Activated naive CD8-positive, alpha-beta T cell treated with anti-CD3 and anti-CD28 coated beads, Interleukin-2, amount 50 U/mL, for 24 hours (primary cell): ENCODE results near the gene PPP2CA.

Source experiments
- ATAC-seq: fragments of 150-1000 bp; cut with Tn5 transposase; one replicate; pipeline ENCODE4 v1.10.0; 2021
- DNase-seq: peaks from one replicate; pipeline ENCODE4 v3.0.0; 2021
- H3K27ac Mint-ChIP-seq: one replicate; pipeline ENCODE4 v1.8.0; 2021; ENCODE audit warnings: mild to moderate bottlenecking, mixed read lengths
- H3K27me3 Mint-ChIP-seq: one replicate; pipeline ENCODE4 v1.8.0; 2021; ENCODE audit warnings: mixed read lengths
- H3K36me3 Mint-ChIP-seq: one replicate; pipeline ENCODE4 v1.8.0; 2021; ENCODE audit warnings: low read depth, mixed read lengths
- H3K4me1 Mint-ChIP-seq: one replicate; pipeline ENCODE4 v1.8.0; 2021; ENCODE audit warnings: mixed read lengths
- H3K4me3 Mint-ChIP-seq: one replicate; pipeline ENCODE4 v1.8.0; 2021; ENCODE audit warnings: mild to moderate bottlenecking, moderate library complexity, mixed read lengths
- H3K9me3 Mint-ChIP-seq: one replicate; pipeline ENCODE4 v1.8.0; 2021; ENCODE audit warnings: mixed read lengths

PPP2CA gene

DNA sequence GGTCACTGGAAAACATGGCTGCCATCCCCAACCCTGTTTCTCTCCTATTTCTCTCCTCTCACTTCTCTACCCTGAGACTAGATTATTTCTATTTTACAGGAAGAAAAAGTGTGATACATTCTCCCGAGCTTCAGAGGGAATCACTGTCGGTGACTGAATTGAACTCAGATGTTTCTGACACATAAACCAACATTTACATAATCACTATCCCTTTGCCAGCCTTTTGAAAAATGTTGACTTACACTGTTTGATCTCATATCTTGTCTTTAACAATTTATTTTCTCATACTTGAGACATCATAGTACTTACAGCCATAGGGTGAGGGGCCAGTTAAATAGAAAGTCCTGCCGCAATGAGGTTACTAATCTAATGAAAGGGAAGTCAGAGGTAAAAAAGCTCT, 25.1 kb upstream of the PPP2CA start:
- Mint-ChIP-seq H3K36me3 (no peaks in the 10 kb centered on the region), H3K27me3 (no peaks in the 10 kb centered on the region), H3K4me1 (no peaks in the 10 kb centered on the region), H3K9me3 (no peaks in the 10 kb centered on the region), H3K4me3 (no peak overlapping the region), H3K27ac (no peak overlapping the region)
- ATAC-seq (no peak), DNase-seq (no peak)

DNA sequence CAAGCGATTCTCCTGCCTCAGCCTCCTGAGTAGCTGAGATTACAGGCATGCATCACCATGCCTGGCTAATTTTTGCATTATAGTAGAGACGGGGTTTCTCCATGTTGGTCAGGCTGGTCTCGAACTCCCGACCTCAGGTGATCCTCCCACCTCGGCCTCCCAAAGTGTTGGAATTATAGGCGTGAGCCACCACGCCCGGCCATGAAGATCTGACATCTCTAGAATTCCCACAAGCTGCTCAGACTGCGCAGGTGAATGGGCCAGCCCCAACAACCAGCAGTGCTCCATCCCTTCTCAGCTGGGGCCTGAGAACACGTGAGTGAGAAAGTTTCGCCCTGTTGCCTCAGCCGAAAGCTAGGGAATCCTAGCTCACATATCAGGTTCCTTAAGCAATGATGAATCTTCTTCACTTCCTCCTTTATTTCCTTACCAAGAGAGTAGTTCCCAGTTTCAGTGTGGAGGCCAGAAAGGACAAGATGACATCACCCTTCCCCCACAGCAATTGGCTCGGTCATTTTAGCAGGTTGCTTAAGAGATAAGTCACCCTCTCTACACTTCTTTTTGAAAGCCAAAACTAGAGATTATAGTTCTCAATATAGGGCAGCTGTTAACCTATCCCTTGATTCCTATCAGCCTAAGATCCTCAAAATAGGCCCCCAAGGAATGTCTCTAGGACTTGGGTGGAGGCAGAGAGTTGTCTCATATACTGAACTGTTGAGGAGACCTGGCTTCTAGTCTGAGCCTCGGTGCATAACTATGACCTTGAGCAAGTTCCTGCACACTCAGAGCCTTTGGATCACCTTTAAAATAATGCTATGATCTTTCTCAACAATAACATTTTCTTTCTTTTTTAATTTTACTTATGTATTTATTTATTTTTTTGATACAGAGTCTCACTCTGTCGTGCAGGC, 23.9 kb upstream of the PPP2CA start:
- peaks cover 3% of the 10 kb centered on the region for H3K27me3 Mint-ChIP-seq
- no peak overlapping the region for H3K4me3 Mint-ChIP-seq
- no peak for DNase-seq
- H3K36me3 Mint-ChIP-seq = no peaks in the 10 kb centered on the region
- H3K9me3 Mint-ChIP-seq = no peaks in the 10 kb centered on the region
- H3K27ac Mint-ChIP-seq = no peak overlapping the region
- H3K4me1 Mint-ChIP-seq = no peaks in the 10 kb centered on the region
- no peak for ATAC-seq

DNA sequence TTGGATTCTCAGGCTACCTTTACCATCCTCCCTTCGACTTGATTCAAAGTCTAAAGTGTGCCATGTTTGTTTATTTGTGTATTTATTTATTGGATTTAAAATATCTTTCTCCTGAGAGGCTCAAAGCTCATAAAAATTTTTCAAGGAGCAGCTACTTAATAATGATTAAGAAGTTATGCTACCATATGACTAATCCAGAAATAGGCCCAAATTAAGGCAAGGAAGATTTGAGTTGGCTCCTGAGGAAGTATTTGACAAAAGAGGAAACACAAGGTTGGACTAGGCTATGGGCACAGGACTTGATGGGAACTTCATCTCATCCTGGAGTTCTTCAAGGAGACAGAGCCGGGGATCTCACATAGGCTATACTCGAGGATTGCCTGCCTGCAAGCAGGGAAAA, 22.4 kb upstream of the PPP2CA start:
- ATAC-seq (no peak), DNase-seq (no peak)
- Mint-ChIP-seq H3K4me1 (no peaks in the 10 kb centered on the region), H3K36me3 (no peaks in the 10 kb centered on the region), H3K9me3 (no peaks in the 10 kb centered on the region), H3K27me3 (peaks cover 3% of the 10 kb centered on the region), H3K4me3 (no peak overlapping the region), H3K27ac (no peak overlapping the region)

DNA sequence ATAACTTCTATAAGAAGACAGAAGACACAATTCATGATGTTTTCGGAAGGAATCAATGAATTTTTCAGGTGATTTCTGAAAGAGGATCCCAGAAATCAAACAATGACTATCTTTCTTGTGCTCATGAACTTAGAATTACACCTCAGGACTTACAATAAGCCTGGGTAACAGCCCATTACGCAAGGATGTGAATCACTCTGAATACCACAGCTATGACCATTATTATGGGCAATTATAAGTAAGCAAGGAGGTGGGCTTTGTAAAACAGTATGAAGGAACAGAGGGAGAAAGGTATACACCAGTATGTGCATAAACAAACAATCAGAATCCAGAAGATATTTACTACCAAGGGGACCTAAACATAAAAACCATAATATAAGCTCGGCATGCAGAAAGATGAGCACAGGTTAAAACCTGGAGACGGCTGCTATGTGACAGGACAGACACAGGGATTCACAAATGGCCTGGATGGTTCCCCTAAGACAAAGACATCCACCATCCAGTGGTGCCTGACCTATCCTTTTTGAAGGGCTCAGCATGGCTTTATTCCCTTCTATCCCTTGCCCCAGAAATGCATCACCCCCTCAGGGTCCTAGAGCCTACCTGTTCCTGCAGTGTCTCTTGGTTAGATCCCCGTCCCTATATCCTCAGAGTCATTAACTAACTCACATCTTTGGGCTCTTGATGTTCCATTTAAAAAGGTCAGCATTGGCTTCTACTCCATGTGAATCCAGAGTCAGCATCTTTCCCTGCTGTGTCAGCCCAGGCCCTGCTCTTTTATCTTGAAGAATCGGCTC, 21.8 kb upstream of the PPP2CA start:
- peak overlapping the region; percentile 1 for H3K27ac Mint-ChIP-seq
- H3K4me1 Mint-ChIP-seq = no peaks in the 10 kb centered on the region
- ATAC-seq (no peak), DNase-seq (no peak)
- H3K27me3 Mint-ChIP-seq = peaks cover 3% of the 10 kb centered on the region
- H3K4me3 Mint-ChIP-seq = no peak overlapping the region
- no peaks in the 10 kb centered on the region for H3K9me3 Mint-ChIP-seq
- H3K36me3 Mint-ChIP-seq = no peaks in the 10 kb centered on the region

DNA sequence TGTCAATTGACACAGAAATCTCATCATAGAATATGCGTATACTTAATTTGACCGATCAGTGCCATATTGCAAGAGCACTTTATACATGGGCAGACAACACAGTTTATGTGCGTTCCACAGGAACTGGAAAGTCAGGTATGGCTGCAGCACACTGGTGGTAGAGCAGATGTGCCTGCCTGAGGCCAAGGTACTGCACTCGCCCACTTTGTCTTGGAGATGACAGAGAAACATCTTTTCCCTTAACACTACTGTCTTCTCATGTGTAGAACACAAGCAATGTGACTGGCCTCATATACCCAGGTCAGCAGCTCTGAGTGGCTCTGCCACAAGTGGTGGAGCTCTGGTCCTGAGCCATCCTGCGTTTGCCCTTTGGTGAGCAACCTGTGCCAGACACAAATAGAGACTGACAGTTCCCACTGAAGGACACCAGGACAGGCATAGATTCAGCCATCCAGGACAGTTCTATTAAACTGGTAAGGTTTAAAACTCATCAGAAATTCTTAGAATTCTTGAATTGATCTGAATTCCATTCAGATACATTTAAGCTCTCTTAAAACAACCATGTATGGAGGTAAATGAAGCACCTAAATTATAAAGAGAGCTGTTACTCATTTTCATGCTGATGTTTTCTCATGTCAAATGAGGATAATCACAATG, 21.0 kb upstream of the PPP2CA start:
- no peak overlapping the region for H3K4me3 Mint-ChIP-seq
- DNase-seq (no peak), ATAC-seq (no peak)
- no peaks in the 10 kb centered on the region for H3K9me3 Mint-ChIP-seq
- H3K4me1 Mint-ChIP-seq = no peaks in the 10 kb centered on the region
- no peak overlapping the region for H3K27ac Mint-ChIP-seq
- H3K36me3 Mint-ChIP-seq = no peaks in the 10 kb centered on the region
- peaks cover 3% of the 10 kb centered on the region for H3K27me3 Mint-ChIP-seq

DNA sequence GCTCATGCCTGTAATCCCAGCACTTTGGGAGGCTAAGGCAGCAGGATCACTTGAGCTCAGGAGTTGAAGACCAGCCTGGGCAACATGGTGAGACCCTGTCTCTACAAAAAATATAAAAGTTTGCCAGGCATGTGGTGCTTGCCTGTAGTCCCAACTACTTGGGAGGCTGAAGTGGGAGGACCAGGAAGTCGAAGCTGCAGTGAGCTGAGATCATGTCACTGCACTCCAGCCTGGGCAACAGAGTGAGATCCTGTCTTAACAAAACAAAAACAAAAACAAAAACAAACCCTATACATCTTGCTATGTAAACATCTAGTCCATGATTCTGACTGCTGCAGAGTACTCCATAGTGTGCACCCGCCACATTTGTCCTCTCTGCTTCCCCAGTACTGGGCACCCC, 19.8 kb upstream of the PPP2CA start:
- H3K9me3 Mint-ChIP-seq = no peaks in the 10 kb centered on the region
- no peak overlapping the region for H3K27ac Mint-ChIP-seq
- H3K27me3 Mint-ChIP-seq = peaks cover 3% of the 10 kb centered on the region
- no peaks in the 10 kb centered on the region for H3K4me1 Mint-ChIP-seq
- DNase-seq (no peak), ATAC-seq (no peak)
- H3K4me3 Mint-ChIP-seq = no peak overlapping the region
- no peaks in the 10 kb centered on the region for H3K36me3 Mint-ChIP-seq

DNA sequence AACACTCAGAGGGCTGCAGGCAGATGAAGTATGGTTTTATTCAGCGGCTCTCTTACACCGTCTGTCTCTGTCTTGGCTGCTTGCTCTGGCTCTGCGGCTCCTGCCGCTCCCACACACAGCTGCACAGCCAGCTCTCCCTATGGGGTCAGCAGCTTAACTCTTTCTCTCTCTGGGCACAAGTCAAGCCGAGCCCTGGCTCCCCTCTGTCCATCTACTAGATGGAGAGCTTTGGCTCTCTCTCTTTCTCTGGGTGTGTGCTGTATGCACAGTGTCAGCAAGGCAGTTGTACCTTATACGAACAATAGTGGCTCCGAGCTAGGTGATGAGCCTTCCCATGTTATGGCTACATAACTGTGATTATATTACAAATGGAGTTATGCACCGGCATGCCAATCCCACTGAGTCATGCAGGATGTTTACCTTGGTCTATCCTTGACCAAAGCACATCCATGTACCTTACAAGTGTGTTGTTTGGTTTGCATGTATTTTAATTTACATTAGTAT, 19.3 kb upstream of the PPP2CA start:
- Mint-ChIP-seq H3K27me3 (peaks cover 3% of the 10 kb centered on the region), H3K9me3 (no peaks in the 10 kb centered on the region), H3K4me3 (no peak overlapping the region), H3K27ac (no peak overlapping the region), H3K4me1 (no peaks in the 10 kb centered on the region), H3K36me3 (no peaks in the 10 kb centered on the region)
- ATAC-seq (no peak), DNase-seq (no peak)

DNA sequence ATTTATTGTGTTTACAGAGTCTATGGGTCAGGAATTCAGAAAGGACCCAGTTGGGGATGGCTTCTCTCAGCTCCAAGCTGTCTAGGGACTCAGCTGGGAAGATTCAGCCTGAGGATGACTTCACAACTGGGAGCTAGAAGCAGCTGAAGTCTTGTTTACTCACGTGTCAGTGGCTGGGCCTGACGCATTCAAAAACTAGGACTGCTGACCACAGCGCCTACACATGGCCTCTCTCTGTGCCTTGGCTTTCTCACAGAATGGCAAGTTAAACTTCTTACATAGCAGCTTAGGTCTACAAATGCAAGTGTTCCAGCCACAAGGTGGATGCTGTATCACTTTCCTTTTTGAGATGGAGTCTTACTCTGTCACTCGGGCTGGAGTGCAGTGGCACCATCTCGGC, 16.3 kb upstream of the PPP2CA start:
- no peaks in the 10 kb centered on the region for H3K4me1 Mint-ChIP-seq

DNA sequence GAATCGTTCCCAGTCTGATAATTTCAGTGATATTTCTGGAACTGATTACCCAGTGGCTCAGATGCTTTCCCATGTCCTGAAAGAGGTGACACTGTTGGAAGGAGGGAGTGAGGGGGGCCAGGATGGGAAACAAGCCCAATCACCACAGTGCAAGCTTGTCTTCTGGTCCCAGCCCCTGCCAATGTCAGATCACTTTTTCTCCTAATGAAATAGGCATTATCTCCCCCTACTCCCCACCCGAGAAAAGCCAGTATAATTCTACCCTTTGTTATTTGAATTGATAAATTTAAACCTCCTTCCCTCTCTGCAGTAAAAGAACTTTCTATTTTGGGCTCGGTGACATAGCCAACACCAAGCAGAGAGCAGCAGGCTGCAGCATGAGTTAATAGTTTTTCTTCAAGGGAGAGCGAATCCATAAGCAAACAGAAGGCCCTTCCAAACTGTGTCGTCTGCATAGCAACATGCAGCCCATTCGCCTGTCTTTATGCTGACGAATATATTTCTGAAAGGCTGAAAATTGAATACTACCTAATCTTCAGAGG, 14.6 kb upstream of the PPP2CA start:
- peaks cover 2% of the 10 kb centered on the region for H3K27me3 Mint-ChIP-seq
- DNase-seq (no peak), ATAC-seq (no peak)
- H3K4me1 Mint-ChIP-seq = no peaks in the 10 kb centered on the region
- H3K36me3 Mint-ChIP-seq = no peaks in the 10 kb centered on the region
- H3K9me3 Mint-ChIP-seq = no peaks in the 10 kb centered on the region
- no peak overlapping the region for H3K27ac Mint-ChIP-seq
- no peak overlapping the region for H3K4me3 Mint-ChIP-seq

More for the DNA sequence above, 16.3 kb upstream of the PPP2CA start:
- DNase-seq = no peak
- ATAC-seq = no peak
- no peak overlapping the region for H3K27ac Mint-ChIP-seq
- H3K4me3 Mint-ChIP-seq = no peak overlapping the region
- no peaks in the 10 kb centered on the region for H3K9me3 Mint-ChIP-seq
- peaks cover 3% of the 10 kb centered on the region for H3K27me3 Mint-ChIP-seq
- no peaks in the 10 kb centered on the region for H3K36me3 Mint-ChIP-seq

DNA sequence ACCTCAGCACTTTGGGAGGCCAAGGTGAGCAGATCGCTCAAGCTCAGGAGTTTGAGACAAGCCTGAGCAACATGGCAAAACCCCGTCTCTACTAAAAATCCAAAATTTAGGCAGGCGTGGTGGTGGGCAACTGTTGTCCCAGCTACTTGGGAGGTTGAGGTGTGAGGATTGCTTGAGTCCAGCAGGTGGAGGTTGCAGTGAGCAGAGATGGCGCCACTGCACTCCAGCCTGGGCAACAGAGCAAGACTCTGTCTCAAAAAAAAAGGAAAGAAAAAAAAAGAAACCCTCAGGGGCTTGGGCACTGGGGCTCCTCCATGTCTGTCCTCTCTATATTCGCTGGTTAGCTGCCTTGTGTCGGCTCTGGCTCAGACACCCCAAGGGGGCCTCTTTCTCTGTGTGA, 10.9 kb upstream of the PPP2CA start:
- no peak for ATAC-seq
- H3K27ac Mint-ChIP-seq = no peak overlapping the region
- peaks cover 3% of the 10 kb centered on the region for H3K27me3 Mint-ChIP-seq

DNA sequence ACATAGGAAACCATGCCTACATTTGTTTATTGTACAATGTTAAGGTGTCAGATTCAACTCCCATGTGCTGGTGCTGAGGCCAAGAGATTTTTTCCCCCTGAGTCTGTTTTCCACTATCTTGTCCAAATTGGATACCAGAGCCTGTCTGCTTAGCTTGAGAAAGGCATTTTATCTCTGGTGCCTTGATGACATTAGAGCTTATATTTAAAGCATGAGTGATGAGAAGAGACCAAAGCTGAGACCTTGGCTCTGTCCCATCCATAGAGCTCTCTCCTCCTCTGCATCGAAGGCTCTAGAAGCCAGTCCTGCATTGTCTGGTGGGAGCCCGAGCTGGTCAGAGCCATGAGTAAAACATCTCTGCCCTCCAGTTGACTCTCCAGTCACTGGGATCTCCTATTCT, 10.4 kb upstream of the PPP2CA start:
- Mint-ChIP-seq H3K27ac (no peak overlapping the region), H3K27me3 (peaks cover 3% of the 10 kb centered on the region), H3K4me1 (no peaks in the 10 kb centered on the region), H3K9me3 (no peaks in the 10 kb centered on the region), H3K36me3 (no peaks in the 10 kb centered on the region), H3K4me3 (no peak overlapping the region)
- no peak for ATAC-seq
- DNase-seq = no peak

More for the DNA sequence above, 10.9 kb upstream of the PPP2CA start:
- Mint-ChIP-seq H3K36me3 (no peaks in the 10 kb centered on the region), H3K4me1 (no peaks in the 10 kb centered on the region), H3K9me3 (no peaks in the 10 kb centered on the region), H3K4me3 (no peak overlapping the region)
- DNase-seq = no peak

DNA sequence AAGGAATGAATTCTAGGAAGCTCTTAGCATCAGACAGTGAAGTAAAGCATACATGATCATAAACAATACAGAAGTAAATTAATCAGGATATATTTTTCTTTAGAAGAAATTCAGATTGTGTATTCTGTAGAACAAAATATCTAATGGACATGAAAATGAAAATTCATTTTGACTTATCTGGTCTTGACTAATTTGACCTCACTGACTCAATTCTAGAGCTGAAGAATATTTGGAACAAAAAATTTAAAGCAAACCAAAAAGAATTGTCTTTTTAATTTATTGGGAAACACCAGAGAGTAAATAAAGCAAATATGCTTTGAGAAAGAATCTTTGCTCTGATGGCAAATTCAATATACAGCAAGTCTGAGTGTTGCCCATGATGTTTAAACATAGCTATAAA, 2.8 kb upstream of the PPP2CA start:
- no peak for ATAC-seq
- no peak overlapping the region for H3K27ac Mint-ChIP-seq

DNA sequence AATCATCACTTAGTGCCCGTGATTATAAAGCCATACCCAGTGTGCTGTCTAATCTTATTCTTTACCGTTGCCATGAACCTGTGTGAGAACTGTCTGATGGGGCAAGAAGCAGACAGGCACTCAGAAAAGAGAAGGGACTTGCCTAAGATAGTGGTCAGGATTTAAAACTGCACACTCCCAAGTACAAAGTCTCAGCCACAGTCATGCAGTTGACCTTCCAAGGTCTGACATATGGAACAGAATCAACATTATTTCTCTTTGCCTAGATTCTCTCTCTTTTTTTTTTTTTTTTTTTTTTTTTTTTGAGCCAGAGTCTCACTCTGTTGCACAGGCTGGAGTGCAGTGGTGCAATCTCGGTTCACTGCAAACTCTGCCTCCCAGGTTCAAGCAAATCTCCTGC, 1.9 kb upstream of the PPP2CA start:
- peaks cover 39% of the 10 kb centered on the region for H3K4me1 Mint-ChIP-seq
- H3K27me3 Mint-ChIP-seq = no peaks in the 10 kb centered on the region
- peak overlapping the region; percentile 87 for H3K4me3 Mint-ChIP-seq
- ATAC-seq (no peak), DNase-seq (no peak)
- H3K9me3 Mint-ChIP-seq = no peaks in the 10 kb centered on the region
- H3K27ac Mint-ChIP-seq = peak overlapping the region; percentile 94
- peaks cover 20% of the 10 kb centered on the region for H3K36me3 Mint-ChIP-seq

More for the DNA sequence above, 2.8 kb upstream of the PPP2CA start:
- no peaks in the 10 kb centered on the region for H3K9me3 Mint-ChIP-seq
- H3K4me1 Mint-ChIP-seq = peaks cover 30% of the 10 kb centered on the region
- no peaks in the 10 kb centered on the region for H3K27me3 Mint-ChIP-seq
- H3K36me3 Mint-ChIP-seq = peaks cover 17% of the 10 kb centered on the region
- H3K4me3 Mint-ChIP-seq = no peak overlapping the region
- no peak for DNase-seq

DNA sequence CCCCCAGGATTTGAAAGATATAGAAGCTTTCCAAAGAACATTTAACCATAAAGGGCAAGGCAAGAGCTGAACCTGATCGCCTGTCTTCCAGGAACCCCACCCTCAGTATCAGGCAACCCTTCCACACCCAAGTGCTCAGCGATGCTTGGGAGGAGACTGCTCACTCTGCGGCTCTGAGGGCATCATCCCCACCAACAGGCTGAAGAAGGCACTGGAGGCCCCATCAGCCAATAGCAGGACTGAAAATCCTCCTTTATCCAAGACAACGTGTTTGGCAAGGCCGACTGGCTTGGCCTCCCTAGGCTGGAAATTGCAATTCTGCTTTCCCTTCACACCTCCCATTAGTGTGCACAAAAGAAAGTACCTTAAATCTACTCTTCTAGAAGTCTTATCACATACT, 1.4 kb upstream of the PPP2CA start:
- H3K27ac Mint-ChIP-seq = peak overlapping the region; percentile 94
- peak overlapping the region; percentile 87 for H3K4me3 Mint-ChIP-seq
- peaks cover 23% of the 10 kb centered on the region for H3K36me3 Mint-ChIP-seq
- H3K27me3 Mint-ChIP-seq = no peaks in the 10 kb centered on the region
- DNase-seq (peak; percentile 19), ATAC-seq (no peak)
- peaks cover 44% of the 10 kb centered on the region for H3K4me1 Mint-ChIP-seq
- no peaks in the 10 kb centered on the region for H3K9me3 Mint-ChIP-seq
